HG02571 (cell line): ENCODE measurements around the gene MRNIP.

Source experiments
- ATAC-seq: cut with Tn5 transposase; IDR thresholded peaks from one replicate; pipeline ENCODE4 v1.9.1; 2021; ENCODE audit warnings: mild to moderate bottlenecking, moderate library complexity; ENCODE audit not compliant: unreplicated experiment

Gene MRNIP

DNA sequence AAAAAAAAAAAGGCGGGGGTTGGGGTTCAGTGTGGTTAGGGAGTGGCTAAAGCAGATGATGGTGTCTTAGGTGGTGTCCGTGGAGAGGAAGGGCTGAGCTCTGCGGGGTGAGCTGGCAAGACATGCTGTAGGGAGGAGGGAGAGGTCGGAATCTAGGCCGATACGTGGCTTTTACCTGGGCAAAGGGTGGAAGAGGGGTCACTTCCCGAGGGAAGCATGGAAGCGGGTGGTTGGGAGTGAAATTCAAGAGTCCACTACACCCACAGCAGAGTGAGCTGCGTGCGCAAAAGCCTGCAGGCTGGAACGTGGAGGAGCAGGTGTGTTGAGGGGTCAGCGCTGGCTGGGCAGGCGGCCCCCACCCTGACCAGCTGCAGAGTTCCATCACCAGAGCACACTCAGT, 31.3 kb upstream of the MRNIP start:
- no peak for ATAC-seq

DNA sequence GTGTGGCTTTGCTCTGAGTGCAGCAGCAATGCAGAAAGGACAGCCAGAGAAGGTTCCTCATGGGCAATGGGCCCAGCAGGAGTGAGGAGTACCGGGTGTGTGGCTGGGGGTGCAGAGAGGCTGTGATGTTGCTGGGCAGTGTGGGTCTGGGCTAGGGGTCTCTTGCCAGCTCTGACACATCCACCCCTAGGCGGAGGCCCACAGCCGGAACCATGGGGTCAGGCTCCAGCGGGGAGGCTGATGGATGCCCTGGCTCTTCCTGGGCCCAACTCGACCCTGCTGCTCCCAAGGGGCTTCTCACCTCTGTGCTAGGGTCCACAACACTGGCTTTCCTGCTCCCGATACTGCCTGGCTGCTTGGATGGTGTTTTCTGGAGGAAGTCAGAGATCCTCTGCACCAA, 29.2 kb upstream of the MRNIP start:
- ATAC-seq = no peak

DNA sequence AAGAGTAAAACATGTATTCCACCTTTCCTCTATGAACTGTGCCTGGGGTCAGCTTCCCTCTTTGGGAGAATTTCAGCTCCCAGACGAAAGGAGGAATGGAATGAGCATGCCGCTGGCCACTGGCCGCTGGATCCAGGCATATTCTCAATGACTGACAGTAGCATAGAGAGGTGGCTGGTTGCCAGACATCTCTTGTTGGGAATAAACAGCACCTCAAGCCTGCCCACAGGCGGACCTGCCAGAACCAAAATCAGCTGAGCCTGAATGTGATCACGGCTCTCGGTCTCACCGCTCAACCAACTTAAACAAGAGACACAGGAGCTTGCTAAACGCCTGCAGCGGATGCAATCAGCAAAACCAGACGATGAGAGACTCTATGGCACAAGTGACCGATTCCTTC, 28.5 kb upstream of the MRNIP start:
- ATAC-seq = no peak

DNA sequence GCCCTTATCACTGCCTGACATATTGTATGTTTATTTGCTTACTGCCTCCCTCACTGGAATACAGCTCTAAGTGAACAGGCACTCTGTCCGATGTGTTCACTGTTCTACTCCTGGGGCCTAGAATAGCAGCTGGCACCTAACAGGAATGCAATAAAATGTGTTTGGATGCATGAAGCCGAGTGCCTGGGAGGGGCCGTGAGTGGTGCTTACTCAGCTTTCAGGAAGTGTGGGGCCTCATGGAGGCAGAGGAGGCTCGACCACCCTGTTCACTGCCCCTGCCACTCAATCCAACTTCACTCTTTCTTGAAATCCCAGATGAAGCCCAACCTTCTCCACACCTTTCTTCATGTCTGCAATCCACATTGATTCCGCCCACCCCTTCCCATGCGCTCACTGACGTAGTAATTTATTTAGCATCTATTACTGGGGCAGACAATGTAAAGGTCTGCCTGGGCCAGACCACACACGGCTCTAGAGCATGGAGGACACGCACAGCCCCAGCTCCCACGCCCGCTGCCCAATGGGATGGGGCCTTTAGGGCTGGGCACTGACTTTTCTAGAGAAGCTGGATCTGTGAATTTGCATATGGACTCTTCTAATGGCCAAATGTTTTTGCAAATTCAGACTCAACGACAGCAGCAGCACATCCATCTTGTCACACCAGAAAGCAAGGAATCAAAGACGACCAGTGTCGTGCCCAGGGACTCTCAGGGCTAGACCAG, 27.7 kb upstream of the MRNIP start:
- no peak for ATAC-seq

DNA sequence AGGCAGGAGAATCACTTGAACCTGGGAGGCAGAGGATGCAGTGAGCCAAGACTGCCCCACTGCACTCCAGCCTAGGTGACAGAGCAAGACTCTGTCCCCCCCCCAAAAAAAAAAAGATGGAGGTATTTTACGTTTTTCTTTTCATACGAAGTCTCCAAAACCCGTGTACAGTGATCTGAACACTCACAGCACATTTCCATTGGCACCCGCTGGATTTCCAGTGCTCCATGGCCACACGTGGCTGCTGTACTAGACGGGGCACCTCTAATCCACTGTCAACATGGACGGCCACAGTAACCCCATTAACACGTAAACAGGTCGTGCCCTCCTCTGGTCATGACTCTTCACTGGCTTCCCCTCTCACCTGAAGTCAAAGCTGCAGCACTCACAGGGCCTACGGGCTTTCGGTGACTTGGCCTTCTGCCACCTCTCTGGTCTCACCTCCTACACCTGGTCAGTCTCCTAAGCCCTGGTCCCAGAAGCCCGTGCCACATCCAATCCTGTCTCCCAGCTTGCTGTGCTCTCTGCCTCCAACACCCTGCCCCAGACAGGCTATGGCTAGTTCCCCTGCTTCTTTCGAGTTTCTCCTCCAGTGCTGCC, 27.0 kb upstream of the MRNIP start:
- ATAC-seq = no peak

DNA sequence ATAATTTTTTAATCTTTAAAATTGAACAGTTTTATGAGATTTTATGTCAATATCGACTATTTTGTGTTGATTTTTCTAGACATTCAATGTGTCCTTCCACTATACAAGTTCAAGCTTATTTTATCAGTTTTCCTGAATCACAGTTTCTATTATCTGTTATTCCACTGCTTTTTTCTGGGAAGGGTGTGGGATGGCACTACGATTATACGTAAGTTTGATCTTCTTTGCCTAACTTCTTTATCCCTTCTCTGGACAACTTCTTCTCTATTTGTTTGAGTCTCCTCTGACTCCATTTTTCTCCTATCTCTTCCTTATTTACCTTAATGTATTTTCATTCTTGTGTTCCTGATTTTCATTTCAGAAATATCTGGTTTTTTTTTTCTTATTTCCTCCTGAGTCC, 24.5 kb upstream of the MRNIP start:
- no peak for ATAC-seq

DNA sequence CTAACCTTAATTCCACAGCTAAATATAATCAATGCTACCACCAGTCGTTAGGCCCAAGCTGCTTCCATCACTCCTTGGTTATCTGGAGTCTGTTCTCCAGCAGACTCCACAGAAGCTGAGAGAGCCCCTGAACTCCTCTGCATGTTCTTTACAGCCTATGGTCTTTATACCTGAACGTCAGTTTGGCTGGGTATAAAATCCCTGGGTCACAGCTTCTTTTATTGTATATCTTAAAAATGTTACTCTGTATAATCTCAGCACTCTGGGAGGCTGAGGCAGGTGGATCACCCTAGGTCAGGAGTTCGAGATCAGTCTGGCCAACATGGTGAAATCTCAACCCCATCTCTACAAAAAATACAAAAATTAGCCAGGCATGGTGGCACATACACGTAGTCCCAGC, 23.7 kb upstream of the MRNIP start:
- no peak for ATAC-seq

DNA sequence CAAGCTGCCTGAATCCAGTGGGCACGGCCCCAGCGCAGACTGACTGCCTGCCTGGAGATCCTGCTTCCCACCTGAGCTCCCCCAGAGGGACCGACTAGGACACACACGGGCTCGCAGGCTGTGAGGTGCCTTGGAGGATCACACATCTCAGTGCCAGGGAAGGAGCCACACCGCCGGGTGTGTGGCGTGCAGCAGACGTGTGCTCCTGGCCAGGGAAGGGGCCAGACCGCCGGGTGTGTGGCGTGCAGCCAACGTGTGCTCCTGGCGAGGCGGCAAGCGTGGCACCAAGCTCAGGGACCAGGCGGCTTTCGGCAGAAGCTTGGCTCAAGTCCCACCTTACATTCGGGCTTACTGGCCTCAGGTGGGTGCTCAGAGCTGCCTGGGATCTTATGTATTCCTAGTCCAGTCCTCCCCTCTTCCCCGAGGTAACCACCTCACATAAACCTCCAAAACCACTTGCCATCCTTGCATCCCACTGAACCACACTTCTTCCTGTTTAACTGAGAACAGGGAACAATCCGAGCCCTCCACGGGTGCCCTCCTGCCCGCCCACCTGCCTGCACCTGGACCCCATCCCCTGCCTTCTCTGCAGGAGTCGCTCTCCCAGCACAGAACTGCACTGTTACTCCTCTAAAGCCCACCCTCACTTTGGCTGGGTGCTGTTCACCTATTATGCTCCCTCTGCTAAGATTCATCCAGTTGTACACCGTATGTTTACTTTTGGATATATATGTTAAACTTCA, 22.4 kb upstream of the MRNIP start:
- ATAC-seq = no peak

DNA sequence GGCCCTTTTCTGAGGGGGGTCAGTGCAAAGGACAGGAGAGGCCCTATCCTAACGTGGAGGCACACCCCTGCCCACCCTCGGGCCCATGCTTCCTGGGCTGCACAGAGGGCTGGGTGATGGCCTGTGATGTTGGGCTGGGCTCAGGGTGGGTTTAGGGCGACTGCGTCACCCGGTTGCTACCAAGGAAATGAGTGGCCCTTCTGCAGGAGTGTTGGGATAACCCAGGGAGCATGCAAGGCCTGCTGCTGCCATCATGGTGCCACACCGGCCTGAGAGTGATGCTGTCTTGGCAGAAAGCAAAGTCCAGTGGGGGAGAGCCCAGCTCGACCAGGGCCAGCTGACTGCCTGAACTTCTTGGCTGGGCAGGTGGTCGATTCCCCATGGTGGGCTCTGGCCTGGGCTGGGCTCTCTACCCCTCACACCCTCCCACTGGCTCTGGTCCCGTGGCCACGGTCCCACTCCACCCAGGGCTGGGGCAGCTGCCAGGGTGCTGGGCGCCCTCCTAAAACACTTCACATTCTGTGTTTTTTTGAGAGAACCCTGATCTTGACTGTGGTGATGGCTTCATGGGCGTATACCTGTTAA, 21.5 kb upstream of the MRNIP start:
- no peak for ATAC-seq

DNA sequence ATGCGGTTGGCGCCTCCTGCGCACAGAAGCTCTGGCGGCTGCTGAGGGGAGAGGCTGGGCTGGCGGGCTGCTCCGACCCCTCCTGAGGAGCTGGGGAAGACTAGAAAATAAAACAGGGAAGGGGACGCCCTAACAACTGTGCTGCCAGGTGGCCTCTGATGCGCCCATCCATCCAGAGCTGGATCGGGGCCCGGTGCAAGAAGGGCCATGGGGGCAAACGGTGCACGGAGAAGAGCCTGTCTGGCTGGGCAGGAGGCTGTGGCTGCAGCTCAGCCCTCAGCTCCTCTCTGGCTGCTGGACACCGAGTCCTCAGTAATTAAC, 21.0 kb upstream of the MRNIP start:
- no peak for ATAC-seq

DNA sequence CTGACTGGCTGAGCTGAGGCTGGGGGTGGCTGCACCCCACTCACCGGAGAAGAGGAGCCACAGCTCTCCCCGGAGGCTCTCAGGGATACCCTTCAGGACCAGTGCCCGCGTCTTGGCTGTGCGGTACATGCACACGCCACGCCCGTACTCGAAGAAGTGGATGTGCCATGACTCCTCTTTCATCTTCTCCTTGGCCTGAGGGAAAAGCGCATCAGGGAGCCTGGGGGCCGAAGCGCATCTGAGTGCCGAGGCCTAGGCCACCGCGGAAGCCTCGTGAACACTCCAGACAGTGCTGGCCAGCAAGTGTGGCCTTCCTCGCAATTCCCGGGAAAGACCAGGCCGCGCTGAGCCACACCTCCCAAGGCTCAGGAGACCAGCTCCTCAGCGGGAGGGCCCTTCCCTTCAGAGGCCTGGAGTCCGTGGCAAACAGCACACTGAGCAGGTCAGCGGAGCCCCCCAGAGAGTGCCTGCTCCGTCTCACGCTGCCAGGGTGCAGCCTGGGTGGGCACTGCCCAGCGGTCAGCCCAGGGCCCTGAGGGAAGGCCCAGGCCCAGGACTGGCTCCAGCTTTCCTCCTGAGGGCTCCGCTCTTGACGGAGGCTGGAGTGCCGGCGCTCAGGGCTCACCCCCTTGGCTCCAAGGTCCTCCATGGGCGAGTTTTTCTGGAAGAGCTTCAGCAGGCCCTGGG, 20.5 kb upstream of the MRNIP start:
- no peak for ATAC-seq

DNA sequence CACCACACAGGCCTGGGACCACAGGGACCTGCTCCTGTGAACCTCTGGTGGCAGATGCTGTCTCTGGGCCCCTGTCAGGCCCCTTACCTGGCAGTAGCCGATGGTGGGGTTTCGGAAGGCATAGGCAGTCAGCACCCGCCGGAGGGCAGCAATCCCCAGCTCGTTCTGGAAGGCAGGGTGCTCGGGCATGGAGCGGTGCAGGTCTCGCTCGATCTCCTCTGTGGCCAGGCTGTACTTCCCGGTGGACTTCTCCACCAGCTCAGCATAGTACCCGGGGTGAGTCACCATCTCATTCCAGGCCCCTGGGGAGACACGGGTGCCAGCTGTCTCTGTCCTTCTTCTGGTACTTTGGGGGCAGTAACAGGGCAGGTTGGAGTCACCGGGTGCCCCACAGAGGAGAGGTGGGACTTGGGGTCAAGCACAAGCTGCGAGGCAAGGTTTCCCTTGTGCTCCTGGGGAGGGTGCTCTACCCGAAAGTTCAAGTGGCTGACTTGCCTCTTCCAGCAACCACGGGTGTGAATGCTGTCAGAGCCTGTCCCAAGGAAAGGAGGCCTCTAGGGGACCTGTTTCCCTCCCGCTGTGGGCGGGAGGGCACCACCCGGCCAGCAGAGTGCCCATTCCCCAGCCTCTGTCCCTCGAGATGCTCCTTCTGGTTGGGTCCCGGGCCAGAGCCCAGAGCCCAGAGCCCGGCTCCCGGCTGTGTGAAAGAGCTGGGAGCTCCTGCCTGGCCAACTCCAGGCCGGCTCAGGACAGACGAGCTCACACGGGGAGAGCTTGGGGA, 19.8 kb upstream of the MRNIP start:
- no peak for ATAC-seq

DNA sequence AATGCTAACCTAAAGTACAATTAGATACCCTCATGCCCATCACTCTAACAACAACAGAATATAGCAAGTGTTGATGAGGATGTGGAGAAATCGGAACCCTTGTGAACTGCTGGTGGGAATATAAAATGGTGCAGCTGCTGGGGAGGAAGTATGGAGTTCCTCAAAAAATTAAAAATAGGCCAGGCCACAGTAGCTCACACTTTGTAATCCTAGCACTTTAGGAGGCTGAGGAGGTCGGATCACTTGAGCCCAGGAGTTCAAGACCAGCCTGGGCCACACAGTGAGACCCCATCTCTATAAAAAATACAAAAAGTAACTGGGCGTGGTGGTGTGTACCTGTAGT, 18.0 kb upstream of the MRNIP start:
- no peak for ATAC-seq

DNA sequence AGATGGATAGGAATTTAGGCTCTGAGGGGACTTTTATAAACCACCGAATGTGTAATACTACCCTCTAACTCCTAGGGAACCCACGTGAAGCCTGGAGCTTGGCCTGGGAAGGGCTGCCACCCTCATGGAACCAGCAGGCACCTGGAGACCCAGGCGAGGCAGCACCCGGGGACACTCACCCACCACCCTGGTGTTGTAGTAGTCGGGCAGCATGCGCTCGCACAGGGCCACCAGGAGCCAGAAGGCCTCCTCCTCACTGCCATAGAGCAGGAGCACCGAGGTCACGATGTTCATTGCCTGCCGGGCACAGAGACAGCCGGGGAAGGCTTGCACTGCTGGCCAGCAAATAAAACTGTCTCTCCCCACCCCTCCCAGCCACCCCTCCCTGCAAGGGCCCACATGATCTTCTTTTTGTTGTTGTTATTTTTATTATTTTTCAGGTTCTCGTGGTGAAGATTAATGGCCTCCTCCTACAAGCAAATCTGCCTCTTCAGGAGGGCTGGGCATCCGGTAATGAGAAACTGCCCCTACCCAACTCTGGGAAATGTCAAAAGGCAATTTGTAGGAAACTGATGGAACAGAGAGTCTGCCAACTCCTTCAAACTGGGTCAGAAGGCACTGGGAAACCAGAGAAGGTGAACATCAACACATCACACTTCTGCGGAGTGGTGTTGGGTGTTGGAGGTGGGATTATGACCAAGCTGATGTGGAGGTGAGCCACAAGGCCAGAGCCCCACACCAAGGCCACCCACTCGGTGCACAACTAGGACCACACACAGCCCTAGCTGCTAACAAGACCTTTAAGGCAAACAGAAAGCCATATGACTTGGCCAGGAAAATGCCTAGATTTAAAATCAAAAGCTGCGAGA, 17.4 kb upstream of the MRNIP start:
- no peak for ATAC-seq

DNA sequence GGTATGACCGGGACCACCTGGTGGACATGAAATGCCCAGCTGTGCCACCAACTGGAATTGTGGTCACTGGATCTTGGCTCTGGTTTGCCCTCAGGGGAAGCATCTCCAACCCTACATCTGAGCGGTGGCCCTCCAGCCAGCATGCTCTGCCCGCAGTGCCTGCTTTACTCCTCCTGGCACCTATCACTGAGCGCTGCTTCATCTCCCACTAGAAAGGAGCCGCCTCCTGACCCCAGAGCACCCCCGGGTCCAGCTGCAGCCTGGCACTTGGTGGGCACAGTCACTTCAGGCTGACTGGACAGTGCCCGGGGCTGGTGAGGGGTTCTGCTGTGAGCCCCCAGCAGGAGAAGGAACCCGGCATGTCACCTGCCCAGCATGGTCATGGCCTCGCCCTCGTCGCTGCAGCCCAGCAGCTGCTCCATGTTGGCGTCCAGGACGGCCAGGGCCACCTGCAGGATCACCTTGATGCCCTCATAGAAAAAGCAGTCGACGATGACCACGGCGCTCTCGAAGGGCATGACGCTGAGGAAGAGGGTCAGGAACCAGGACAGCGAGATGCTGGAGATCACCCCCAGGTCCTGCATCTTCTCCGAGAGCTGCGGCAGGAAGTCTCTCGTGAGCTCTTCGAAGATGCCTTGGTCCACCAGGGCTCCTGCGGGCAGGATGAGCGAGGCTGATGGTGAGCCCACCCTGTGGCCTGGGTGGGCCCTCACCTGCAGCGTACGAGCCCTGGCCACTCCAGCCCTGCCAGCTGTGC, 16.1 kb upstream of the MRNIP start:
- no peak for ATAC-seq

DNA sequence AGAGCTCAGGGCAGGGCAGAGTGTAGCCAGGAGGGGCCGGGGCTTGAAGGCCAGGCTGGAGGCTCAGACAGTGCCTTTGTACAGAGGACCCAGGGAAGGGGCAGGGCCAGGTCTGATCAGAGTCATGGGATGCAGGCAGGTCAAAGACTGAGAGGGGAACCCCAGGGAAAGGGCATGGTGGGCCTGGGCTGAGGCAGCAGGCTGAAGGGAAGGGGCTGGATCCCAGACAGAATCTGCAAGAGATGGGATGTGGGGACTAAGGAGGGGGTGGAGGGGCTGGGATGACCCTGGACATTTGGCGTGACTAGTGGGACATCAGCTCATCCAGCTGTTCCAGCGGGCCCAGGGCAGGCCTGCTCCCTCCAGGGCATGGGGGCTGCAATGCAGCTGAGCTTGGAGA, 15.5 kb upstream of the MRNIP start:
- no peak for ATAC-seq

DNA sequence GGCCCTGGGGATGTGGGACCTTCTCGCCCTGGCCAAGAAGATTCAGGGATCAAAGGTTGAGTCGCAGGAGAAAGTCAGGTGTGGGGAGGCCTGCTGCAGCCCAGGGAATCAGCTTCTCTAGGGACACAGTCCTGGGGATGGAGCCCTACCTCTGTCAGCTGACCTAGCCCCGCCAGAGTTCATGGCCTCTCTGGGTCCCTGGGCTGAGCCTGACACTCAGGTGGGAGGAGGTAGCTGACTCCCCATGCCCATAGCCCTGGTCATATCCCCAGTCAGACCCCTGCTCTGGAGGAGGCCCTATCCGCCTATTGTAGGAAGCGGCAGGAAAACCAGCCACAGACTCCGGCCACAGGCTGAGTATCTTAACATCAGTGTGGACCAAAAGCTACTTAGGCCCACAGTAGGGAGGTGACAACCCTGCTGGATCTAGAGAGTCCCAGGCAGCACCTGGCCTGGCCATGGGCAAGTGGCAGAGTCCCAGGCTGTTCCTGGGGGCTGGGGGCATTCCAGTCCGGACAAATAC, 15.0 kb upstream of the MRNIP start:
- no peak for ATAC-seq

DNA sequence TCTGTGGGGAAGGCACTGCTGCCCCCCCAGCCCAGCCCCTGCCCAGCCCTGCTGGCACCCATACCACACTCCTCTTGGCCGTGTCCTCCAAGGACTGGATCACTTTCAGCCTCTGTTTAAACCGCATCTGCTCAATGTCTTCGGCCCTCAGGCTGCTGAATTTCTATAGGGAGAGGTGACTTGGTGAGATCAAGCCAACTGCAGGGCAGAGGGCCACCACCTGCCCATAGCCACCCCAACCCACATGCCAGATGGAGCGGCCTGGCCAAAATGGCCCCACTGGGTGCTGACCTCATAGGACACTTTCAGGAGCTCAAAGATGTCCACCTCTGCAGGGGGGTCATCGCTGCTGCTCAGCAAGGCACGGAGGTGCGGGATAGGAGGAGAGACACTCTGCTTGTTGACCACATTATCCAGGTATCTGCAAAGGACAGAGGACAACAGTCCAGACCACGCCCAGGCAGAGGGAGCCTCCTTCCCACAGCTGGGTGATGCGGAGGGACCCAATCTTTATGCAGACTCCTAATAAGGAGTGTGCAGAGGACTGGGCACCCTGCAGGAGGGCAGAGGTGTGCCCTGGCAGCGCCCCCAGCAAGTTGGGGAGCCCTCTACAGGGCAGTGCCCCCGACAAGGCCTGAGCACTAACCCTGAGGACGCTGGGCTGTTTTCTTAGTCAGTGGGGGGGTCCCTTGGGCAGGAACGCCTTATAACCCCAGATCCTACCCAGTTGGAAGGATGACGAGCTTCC, 14.4 kb upstream of the MRNIP start:
- ATAC-seq = no peak
